Nephron progenitor cell (in vitro differentiated cells): ENCODE results near the gene CAMTA1.

ENCODE experiments used
- DNase-seq: peaks from one replicate; pipeline ENCODE4 v3.0.0; 2021
- H3K27ac Mint-ChIP-seq: 2 replicates; pipeline ENCODE4 v1.8.0; 2021; ENCODE audit warnings: mild to moderate bottlenecking, moderate library complexity, mixed read lengths
- H3K27me3 Mint-ChIP-seq: 2 replicates; pipeline ENCODE4 v1.8.0; 2021; ENCODE audit warnings: mild to moderate bottlenecking, low read depth, mixed read lengths; ENCODE audit not compliant: poor library complexity
- H3K36me3 Mint-ChIP-seq: 2 replicates; pipeline ENCODE4 v1.8.0; 2021; ENCODE audit warnings: low read depth, mixed read lengths
- H3K4me1 Mint-ChIP-seq: 2 replicates; pipeline ENCODE4 v1.8.0; 2021; ENCODE audit warnings: mixed read lengths
- H3K4me3 Mint-ChIP-seq: 2 replicates; pipeline ENCODE4 v1.8.0; 2021; ENCODE audit warnings: mild to moderate bottlenecking, moderate library complexity, mixed read lengths
- H3K9me3 Mint-ChIP-seq: 2 replicates; pipeline ENCODE4 v1.8.0; 2021; ENCODE audit warnings: mild to moderate bottlenecking, moderate library complexity, mixed read lengths
- TF ChIP-seq, protein P1 (sequence below): fragments of 200-600 bp; sonication (generic); IDR thresholded peaks from 2 replicates; pipeline ENCODE4 v1.5.0; 2021; ENCODE audit warnings: antibody characterized with exemption

CAMTA1 gene

DNA sequence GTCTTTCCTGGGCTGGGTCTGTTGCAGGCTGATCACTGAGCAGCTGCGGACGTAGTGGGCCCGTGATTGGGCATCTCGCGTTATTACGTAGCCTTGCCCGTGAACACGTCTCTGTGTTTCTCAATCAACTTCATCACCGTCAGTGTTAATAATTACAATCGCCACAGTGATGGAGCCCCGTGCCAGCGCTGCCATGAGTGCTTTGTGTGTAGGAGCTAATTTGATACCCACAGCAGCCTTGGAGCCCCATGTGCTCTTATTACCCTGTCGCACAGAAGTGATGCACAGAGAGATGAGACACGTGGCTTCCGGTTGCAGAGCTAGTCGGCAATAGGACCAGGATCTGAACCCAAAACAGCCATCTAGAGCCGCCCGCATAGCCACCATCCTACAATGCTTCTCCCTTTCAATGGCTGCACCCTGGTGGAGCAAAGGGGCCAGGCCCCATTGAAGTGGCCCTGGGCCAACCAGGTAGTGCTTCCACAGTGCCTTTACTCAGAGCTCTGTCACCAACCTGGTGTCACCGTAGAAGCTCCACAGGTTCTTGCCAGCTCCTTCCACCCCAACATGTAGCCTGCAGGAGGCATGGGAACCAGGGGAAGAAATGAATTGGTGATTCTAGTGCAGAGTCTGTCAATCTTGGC, 587.3 kb downstream of the CAMTA1 start:
- DNase-seq = no peak

DNA sequence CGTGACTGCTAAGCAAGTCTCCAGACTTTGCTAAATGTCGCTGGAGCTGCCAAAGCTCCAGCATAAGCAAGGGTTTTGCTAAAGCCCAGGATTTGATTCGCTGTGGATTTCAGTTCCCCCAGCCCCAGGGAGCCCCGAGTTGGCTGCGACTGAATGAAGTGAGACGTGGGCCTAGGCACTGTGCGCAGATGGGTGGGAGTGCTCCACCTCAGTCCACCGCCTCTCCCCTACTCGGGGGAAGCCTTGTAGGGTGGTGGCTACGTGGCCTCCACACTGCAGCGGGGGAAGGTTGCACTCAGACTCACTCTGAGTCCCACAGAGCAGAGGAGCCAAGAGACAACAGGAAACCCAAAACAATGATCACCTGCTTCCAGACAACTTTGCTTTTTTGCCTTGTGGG, 588.0 kb downstream of the CAMTA1 start:
- TF ChIP-seq, protein P1, sequence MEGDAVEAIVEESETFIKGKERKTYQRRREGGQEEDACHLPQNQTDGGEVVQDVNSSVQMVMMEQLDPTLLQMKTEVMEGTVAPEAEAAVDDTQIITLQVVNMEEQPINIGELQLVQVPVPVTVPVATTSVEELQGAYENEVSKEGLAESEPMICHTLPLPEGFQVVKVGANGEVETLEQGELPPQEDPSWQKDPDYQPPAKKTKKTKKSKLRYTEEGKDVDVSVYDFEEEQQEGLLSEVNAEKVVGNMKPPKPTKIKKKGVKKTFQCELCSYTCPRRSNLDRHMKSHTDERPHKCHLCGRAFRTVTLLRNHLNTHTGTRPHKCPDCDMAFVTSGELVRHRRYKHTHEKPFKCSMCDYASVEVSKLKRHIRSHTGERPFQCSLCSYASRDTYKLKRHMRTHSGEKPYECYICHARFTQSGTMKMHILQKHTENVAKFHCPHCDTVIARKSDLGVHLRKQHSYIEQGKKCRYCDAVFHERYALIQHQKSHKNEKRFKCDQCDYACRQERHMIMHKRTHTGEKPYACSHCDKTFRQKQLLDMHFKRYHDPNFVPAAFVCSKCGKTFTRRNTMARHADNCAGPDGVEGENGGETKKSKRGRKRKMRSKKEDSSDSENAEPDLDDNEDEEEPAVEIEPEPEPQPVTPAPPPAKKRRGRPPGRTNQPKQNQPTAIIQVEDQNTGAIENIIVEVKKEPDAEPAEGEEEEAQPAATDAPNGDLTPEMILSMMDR = no peak
- Mint-ChIP-seq H3K27ac (no peak overlapping the region), H3K27me3 (peaks cover 9% of the 10 kb centered on the region), H3K9me3 (no peaks in the 10 kb centered on the region), H3K4me3 (no peak overlapping the region), H3K4me1 (peaks cover 46% of the 10 kb centered on the region), H3K36me3 (no peaks in the 10 kb centered on the region)
- DNase-seq = no peak

More for the DNA sequence above, 587.3 kb downstream of the CAMTA1 start:
- TF ChIP-seq, protein P1 = no peak
- H3K4me3 Mint-ChIP-seq = no peak overlapping the region
- no peaks in the 10 kb centered on the region for H3K36me3 Mint-ChIP-seq
- no peak overlapping the region for H3K27ac Mint-ChIP-seq
- no peaks in the 10 kb centered on the region for H3K9me3 Mint-ChIP-seq
- H3K27me3 Mint-ChIP-seq = peaks cover 9% of the 10 kb centered on the region
- H3K4me1 Mint-ChIP-seq = peaks cover 42% of the 10 kb centered on the region

DNA sequence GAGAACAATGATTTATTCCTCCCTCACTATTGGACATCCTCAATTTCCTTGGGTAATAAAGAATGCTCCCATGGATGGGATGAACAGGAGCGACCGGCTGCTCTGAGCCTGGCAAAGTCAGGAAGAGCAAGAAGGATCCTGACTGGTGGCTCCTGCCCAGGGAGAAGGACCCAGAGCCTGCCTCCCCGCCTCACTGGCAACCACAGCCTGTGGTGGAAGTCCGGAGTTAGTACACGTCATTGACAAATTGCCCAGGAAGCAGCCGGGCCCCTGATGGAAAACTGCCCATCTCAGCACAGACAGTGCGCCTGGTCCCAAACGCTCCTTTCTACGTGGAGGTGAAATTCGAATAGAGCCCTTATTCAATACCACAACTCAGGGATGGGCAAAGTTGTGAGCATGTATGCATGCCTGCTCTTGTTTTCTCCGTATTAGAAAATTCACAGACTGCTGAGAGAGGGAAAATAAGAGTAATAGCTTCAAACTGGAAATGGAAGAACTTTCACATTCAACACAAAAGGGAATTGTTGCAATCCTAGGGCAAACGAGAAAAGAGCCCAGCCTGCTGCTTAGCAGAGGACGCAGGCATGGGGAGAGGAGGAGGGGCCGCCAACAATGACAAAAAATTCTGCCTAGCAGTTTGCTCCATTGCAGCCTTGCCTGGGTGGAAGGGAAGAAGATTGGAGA, 588.8 kb downstream of the CAMTA1 start:
- DNase-seq = no peak
- no peaks in the 10 kb centered on the region for H3K36me3 Mint-ChIP-seq
- no peak overlapping the region for H3K27ac Mint-ChIP-seq

DNA sequence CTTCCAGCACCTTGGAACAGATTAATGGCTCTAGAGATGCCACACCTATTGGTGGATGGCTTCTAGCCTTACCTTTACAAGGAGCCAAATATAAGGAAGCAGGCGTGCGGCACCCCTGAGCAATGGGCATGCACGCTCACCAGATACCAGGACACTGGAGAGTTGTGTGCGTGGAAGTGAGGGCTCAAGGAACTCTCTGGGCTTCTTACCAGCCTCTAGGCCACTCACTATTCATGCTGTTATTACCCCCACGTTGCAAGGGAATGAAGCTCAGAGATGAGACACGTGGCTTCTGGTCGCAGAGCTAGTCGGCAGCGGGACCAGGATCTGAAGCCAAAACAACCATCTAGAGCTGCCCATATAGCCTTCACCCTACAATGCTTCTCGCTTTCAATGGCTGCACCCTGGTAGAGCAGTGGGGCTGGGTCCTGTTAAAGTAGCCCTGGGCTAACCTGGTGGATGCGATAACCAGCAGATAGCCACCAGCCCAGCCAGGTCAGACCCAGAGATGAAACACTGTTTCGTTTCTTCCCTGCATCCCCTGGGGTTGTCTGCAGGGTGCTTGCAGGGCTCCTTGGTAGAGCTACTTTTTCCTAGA, 589.4 kb downstream of the CAMTA1 start:
- H3K36me3 Mint-ChIP-seq = no peaks in the 10 kb centered on the region
- no peak overlapping the region for H3K4me3 Mint-ChIP-seq
- TF ChIP-seq, protein P1 = no peak
- peaks cover 60% of the 10 kb centered on the region for H3K4me1 Mint-ChIP-seq
- H3K27me3 Mint-ChIP-seq = peaks cover 6% of the 10 kb centered on the region
- H3K9me3 Mint-ChIP-seq = no peaks in the 10 kb centered on the region
- H3K27ac Mint-ChIP-seq = no peak overlapping the region
- no peak for DNase-seq

More for the DNA sequence above, 588.8 kb downstream of the CAMTA1 start:
- TF ChIP-seq, protein P1 = no peak
- Mint-ChIP-seq H3K9me3 (no peaks in the 10 kb centered on the region), H3K27me3 (peaks cover 6% of the 10 kb centered on the region), H3K4me1 (peaks cover 54% of the 10 kb centered on the region), H3K4me3 (no peak overlapping the region)

DNA sequence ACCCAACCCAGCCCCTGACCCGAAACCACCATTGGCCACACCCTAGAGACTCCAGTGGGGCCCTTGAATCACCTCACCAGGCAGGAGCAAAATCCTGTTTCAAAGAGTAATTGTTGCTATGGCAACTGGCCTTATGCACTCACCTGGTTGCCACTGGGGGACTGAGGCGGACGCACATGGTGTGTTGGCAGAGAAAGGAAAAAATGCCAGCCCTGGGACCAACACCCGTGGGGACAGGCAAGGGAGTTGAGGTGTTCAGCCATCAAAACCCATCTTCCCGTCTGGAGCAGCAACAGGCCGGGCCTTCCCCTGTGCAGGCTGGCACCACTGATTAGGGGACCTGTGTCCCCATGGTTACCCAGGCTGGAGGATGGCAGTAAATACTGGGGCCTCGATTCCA, 590.1 kb downstream of the CAMTA1 start:
- TF ChIP-seq, protein P1 = no peak
- Mint-ChIP-seq H3K9me3 (no peaks in the 10 kb centered on the region), H3K4me1 (peaks cover 66% of the 10 kb centered on the region), H3K27ac (no peak overlapping the region), H3K27me3 (peaks cover 6% of the 10 kb centered on the region), H3K36me3 (no peaks in the 10 kb centered on the region), H3K4me3 (no peak overlapping the region)
- no peak for DNase-seq
